Measurements from ENCODE around the gene CCL27. TPM values are rescaled to one million over a fixed set of nuclear protein-coding genes. Genes with fewer than 3 reads are reported as not detected.

The CCL27 gene
- total RNA-seq, 2 donors from 2014 or later = not detected

DNA sequence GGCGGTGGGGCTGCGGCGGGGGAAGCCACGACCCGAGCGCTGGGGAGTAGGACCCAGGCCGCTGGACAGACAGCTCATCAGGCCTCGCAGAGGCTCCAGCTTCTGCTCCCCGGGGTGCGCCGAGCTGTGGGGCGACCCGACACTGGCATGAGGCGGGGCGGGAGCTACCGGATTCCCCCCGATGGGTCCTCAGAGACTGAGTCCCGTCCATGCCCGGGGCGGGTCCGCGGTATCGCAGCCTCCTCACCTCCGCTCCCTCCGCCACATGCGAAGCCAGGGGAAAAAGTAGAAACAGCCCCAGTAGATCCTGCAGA is 2.6 kb upstream of the CCL27 start:
- TF ChIP-seq CTCF (IDR thresholded peaks at IDR 0.05) = no peak
- no peak for DNase-seq
- H3K36me3 ChIP-seq = no peaks in the 10 kb centered on the region
- intact Hi-C loops (cut with DNase I) = no loop called here
- H3K9me3 ChIP-seq = no peaks in the 10 kb centered on the region
- peak overlapping the region; percentile 70 to 87 for H3K9ac ChIP-seq (ENCODE audit: low read depth in 2 of 2, low read length in 2 of 2)
- no peaks in the 10 kb centered on the region for H3K27me3 ChIP-seq
- H3K27ac ChIP-seq = peak overlapping the region; percentile 96
- peak overlapping the region; percentile 70 for H3K4me3 ChIP-seq
- H3K4me1 ChIP-seq = no peaks in the 10 kb centered on the region

GRCh38 chr9:34664281-34665066 is 2.0 kb upstream of the CCL27 start:
- TF ChIP-seq CTCF (IDR thresholded peaks at IDR 0.05) = peak; percentile 75
- peak overlapping the region; percentile 70 to 87 for H3K9ac ChIP-seq (ENCODE audit: low read depth in 2 of 2, low read length in 2 of 2)
- H3K4me3 ChIP-seq = peak overlapping the region; percentile 70
- no peaks in the 10 kb centered on the region for H3K27me3 ChIP-seq
- intact Hi-C loops (cut with DNase I) = no loop called here
- H3K36me3 ChIP-seq = no peaks in the 10 kb centered on the region
- no peaks in the 10 kb centered on the region for H3K9me3 ChIP-seq
- H3K4me1 ChIP-seq = no peaks in the 10 kb centered on the region
- peak overlapping the region; percentile 96 for H3K27ac ChIP-seq
- DNase-seq = peak; percentile 91

DNA sequence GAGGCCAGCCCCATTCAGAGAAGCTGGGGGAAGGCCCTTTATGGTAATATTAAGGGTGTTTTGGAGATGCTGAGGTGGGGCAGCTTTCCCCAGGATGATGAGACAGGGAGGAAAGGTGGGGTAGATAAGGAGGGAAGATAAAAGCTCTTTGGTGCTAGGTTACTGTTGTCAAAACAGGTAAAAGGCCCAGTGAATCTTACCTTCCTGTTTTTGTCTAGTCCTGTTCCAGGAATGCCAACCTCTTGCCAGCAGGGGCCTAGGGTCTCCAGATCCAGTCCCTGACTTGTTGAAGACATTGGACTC is 797 bp upstream of the CCL27 start:
- Histone ChIP-seq H3K27ac (no peak overlapping the region), H3K4me3 (no peak overlapping the region), H3K9me3 (no peaks in the 10 kb centered on the region), H3K4me1 (no peaks in the 10 kb centered on the region), H3K9ac (ENCODE audit: low read depth in 2 of 2, low read length in 2 of 2) (no peak overlapping the region), H3K36me3 (no peaks in the 10 kb centered on the region), H3K27me3 (no peaks in the 10 kb centered on the region)
- DNase-seq = no peak
- intact Hi-C loops (cut with DNase I) = no loop called here
- TF ChIP-seq CTCF (IDR thresholded peaks at IDR 0.05) = no peak

- no peaks in the 10 kb centered on the region for H3K36me3 ChIP-seq
- no peak overlapping the region for H3K27ac ChIP-seq
- H3K9me3 ChIP-seq = no peaks in the 10 kb centered on the region
- H3K27me3 ChIP-seq = no peaks in the 10 kb centered on the region
- H3K9ac ChIP-seq (ENCODE audit: low read depth in 2 of 2, low read length in 2 of 2) = no peak overlapping the region
- H3K4me1 ChIP-seq = no peaks in the 10 kb centered on the region
- peak; percentile 64 for DNase-seq
- TF ChIP-seq CTCF (IDR thresholded peaks at IDR 0.05) = no peak
- no peak overlapping the region for H3K4me3 ChIP-seq
- intact Hi-C loops (cut with DNase I) = no loop called here
These were observed 2.7 kb downstream of the CCL27 start for GRCh38 chr9:34659592-34660253.

- intact Hi-C loops (cut with DNase I) = no loop called here
- H3K4me1 ChIP-seq = no peaks in the 10 kb centered on the region
- no peak overlapping the region for H3K9ac ChIP-seq (ENCODE audit: low read depth in 2 of 2, low read length in 2 of 2)
- no peaks in the 10 kb centered on the region for H3K27me3 ChIP-seq
- no peak for TF ChIP-seq CTCF (IDR thresholded peaks at IDR 0.05)
- H3K4me3 ChIP-seq = no peak overlapping the region
- H3K9me3 ChIP-seq = no peaks in the 10 kb centered on the region
- DNase-seq = no peak
- no peak overlapping the region for H3K27ac ChIP-seq
- no peaks in the 10 kb centered on the region for H3K36me3 ChIP-seq
These were observed 4.0 kb downstream of the CCL27 start for GRCh38 chr9:34658461-34658860.
